IMR-90 (cell line): ENCODE data around the gene CSGALNACT2. TPM values are rescaled to one million over a fixed set of nuclear protein-coding genes. Genes with fewer than 3 reads are reported as not detected.
"Not testable (repeated sequence)": the region's sequence is repeated elsewhere in the genome, so short reads cannot be mapped to it uniquely, and the experiment has no call there.

ENCODE experiments used
- ATAC-seq: fragments of 200-7000 bp; cut with Tn5 transposase; 2 replicates; pipeline ENCODE4 v1.9.1; 2020; ENCODE audit warnings: low read depth, mild to moderate bottlenecking, moderate library complexity
- BruUV-seq: library from RNA; stranded (reverse); fragments of 400-500 nt; replicated peaks from 2 replicates; lab custom pipeline; 2021; lab: Mats Ljungman, UMichigan
- CTCF ChIA-PET: fragments of 300-600 bp; formaldehyde crosslinking; extraction: SDS; loops from one replicate; lab custom pipeline; 2021; ENCODE audit warnings: antibody characterized with exemption; lab: Yijun Ruan, JAX
- POLR2A ChIA-PET: fragments of 300-600 bp; sonication (Branson Sonifier 250); formaldehyde crosslinking; loops from one replicate; lab custom pipeline; 2022; ENCODE audit warnings: antibody characterized with exemption; ENCODE audit not compliant: unreplicated experiment; lab: Charles Lee
- DNase-seq: peaks from one replicate; pipeline ENCODE4 v3.0.0; 2013
- H2AFZ ChIP-seq: replicated peaks from 2 replicates; pipeline ENCODE3; 2013; ENCODE audit warnings: low read length, mild to moderate bottlenecking; ENCODE audit not compliant: poor library complexity
- H2AK5ac ChIP-seq: 2 replicates; pipeline ENCODE4 v1.6.1; 2013; ENCODE audit warnings: low read depth, low read length, inconsistent platforms
- H2AK9ac ChIP-seq: replicated peaks from 2 replicates; pipeline ENCODE3; 2013; ENCODE audit warnings: mild to moderate bottlenecking, low read depth, low read length, moderate library complexity; ENCODE audit not compliant: poor library complexity
- H2BK120ac ChIP-seq: 2 replicates; pipeline ENCODE4 v1.6.1; 2013; ENCODE audit warnings: low read depth, low read length, inconsistent platforms
- H2BK15ac ChIP-seq: 3 replicates; pipeline ENCODE4 v1.6.1; 2013; ENCODE audit warnings: low read depth, low read length, inconsistent platforms
- H2BK20ac ChIP-seq: 2 replicates; pipeline ENCODE4 v1.6.1; 2013; ENCODE audit warnings: low read depth, mild to moderate bottlenecking, inconsistent platforms, low read length, moderate library complexity
- H2BK5ac ChIP-seq: 2 replicates; pipeline ENCODE4 v1.6.1; 2013; ENCODE audit warnings: mild to moderate bottlenecking, low read depth, low read length, inconsistent platforms; ENCODE audit not compliant: poor library complexity, severe bottlenecking
- H3K14ac ChIP-seq: replicated peaks from 2 replicates; pipeline ENCODE4 v1.6.1; 2013; ENCODE audit warnings: low read depth, low read length, inconsistent platforms
- H3K18ac ChIP-seq: 2 replicates; pipeline ENCODE4 v1.6.1; 2013; ENCODE audit warnings: low read depth, low read length, control low read depth
- H3K23ac ChIP-seq: 2 replicates; pipeline ENCODE4 v1.6.1; 2013; ENCODE audit warnings: low read depth, low read length, inconsistent platforms
- H3K27ac ChIP-seq: 2 replicates; pipeline ENCODE4 v1.5.1; 2013; ENCODE audit warnings: mild to moderate bottlenecking, control low read depth, low read length; ENCODE audit not compliant: insufficient read depth
- H3K27me3 ChIP-seq: 2 replicates; pipeline ENCODE4 v1.6.1; 2013; ENCODE audit warnings: low read length; ENCODE audit not compliant: control insufficient read depth, insufficient read depth
- H3K36me3 ChIP-seq: 2 replicates; pipeline ENCODE4 v1.6.1; 2013; ENCODE audit warnings: low read length, mixed read lengths; ENCODE audit not compliant: control insufficient read depth, insufficient read depth
- H3K4ac ChIP-seq: 2 replicates; pipeline ENCODE4 v1.6.1; 2013; ENCODE audit warnings: low read depth, low read length, inconsistent platforms
- H3K4me1 ChIP-seq: 2 replicates; pipeline ENCODE4 v1.6.1; 2013; ENCODE audit warnings: low read length, mixed read lengths; ENCODE audit not compliant: control insufficient read depth, insufficient read depth
- H3K4me2 ChIP-seq: 2 replicates; pipeline ENCODE4 v1.6.1; 2013; ENCODE audit warnings: low read depth, mild to moderate bottlenecking, control low read depth, low read length, moderate library complexity
- H3K4me3 ChIP-seq: 2 replicates; pipeline ENCODE4 v1.5.1; 2013; ENCODE audit warnings: low read depth, mild to moderate bottlenecking, control low read depth, low read length, moderate library complexity; ENCODE audit not compliant: insufficient read depth
- H3K56ac ChIP-seq: 2 replicates; pipeline ENCODE4 v1.6.1; 2013; ENCODE audit warnings: low read length, inconsistent platforms; ENCODE audit not compliant: insufficient read depth; ENCODE audit errors: extremely low read depth
- H3K79me1 ChIP-seq, 2 experiments: 2 replicates each; pipeline ENCODE4 v1.6.1; 2013; ENCODE audit warnings: low read length in 2 of 2, inconsistent platforms in 1 of 2, low read depth in 1 of 2
- H3K9ac ChIP-seq: 2 replicates; pipeline ENCODE4 v1.6.1; 2013; ENCODE audit warnings: low read depth, low read length, control low read depth
- H3K9me1 ChIP-seq: 2 replicates; pipeline ENCODE4 v1.6.1; 2013; ENCODE audit warnings: low read length, inconsistent platforms; ENCODE audit not compliant: insufficient read depth
- H3K9me3 ChIP-seq: 2 replicates; pipeline ENCODE4 v1.6.1; 2013; ENCODE audit warnings: low read length; ENCODE audit not compliant: control insufficient read depth, insufficient read depth
- H4K20me1 ChIP-seq: 2 replicates; pipeline ENCODE4 v1.6.1; 2013; ENCODE audit warnings: low read length, inconsistent platforms; ENCODE audit not compliant: insufficient read depth
- H4K5ac ChIP-seq: 2 replicates; pipeline ENCODE4 v1.6.1; 2013; ENCODE audit warnings: mild to moderate bottlenecking, low read depth, low read length, control low read depth
- H4K8ac ChIP-seq, 2 experiments: 2 replicates each; pipeline ENCODE4 v1.6.1; 2013; ENCODE audit warnings: low read depth in 2 of 2, low read length in 2 of 2, control low read depth in 1 of 2, inconsistent platforms in 1 of 2
- H4K91ac ChIP-seq: 2 replicates; pipeline ENCODE4 v1.6.1; 2013; ENCODE audit warnings: low read depth, low read length, inconsistent platforms; ENCODE audit not compliant: insufficient read depth
- WGBS, 2 experiments: methylation state at CpG; one replicate each; pipeline versions ENCODE4 v1.1.5 to v1.1.7; 2013; ENCODE audit warnings: missing lambda C conversion rate in 2 of 2; ENCODE audit not compliant: insufficient read length in 1 of 2; ENCODE audit errors: extremely low coverage in 2 of 2; 5-methylcytosine and 5-hydroxymethylcytosine counted together
- dilution Hi-C: fragments of 300-500 bp; cut with HindIII; formaldehyde crosslinking; loops from one replicate; pipeline ENCODE4 v1.14.3; 2018; ENCODE audit warnings: low sequenced_read_pairs; ENCODE audit not compliant: unreplicated experiment
- in situ Hi-C: fragments of 300-500 bp; cut with MboI; formaldehyde crosslinking; loops from 3 replicates; pipeline ENCODE4 v1.14.3; 2019; ENCODE audit warnings: low sequenced_read_pairs, inconsistent platforms, mixed read lengths
- intact Hi-C: fragments of 100-400 bp; cut with micrococcal nuclease; formaldehyde crosslinking; loops from 2 replicates; pipeline ENCODE4 v1.10.0; 2022
- polyA plus RNA-seq, 3 experiments: library from polyadenylated mRNA; depleted of rRNA; stranded (reverse); fragments of >200 nt; gene quantifications; 2 replicates each; pipeline ENCODE4 v1.2.3, GENCODE V29; 2012; ENCODE audit warnings: low replicate concordance in 1 of 3
- total RNA-seq: library from RNA; depleted of rRNA; stranded (reverse); fragments of >200 nt; gene quantifications from 2 replicates; pipeline ENCODE4 v1.2.3, GENCODE V29; 2012

The CSGALNACT2 gene
- total and polyA plus RNA-seq, 2 of the 4 experiments (the other 2 are of a cell fraction), result 6.5 to 13.1 TPM

- H3K18ac ChIP-seq, H3K4me2 ChIP-seq, H2AK9ac ChIP-seq, H3K56ac ChIP-seq, CTCF ChIA-PET, H4K8ac ChIP-seq, DNase-seq, H3K27ac ChIP-seq, H3K4ac ChIP-seq, H2BK120ac ChIP-seq, H2BK5ac ChIP-seq, dilution Hi-C loops, H3K4me3 ChIP-seq, H2AK5ac ChIP-seq, BruUV-seq, H2BK20ac ChIP-seq, POLR2A ChIA-PET, H3K9me1 ChIP-seq, H2BK15ac ChIP-seq, H4K5ac ChIP-seq, in situ Hi-C loops, H2AFZ ChIP-seq, H3K4me1 ChIP-seq, H3K36me3 ChIP-seq, H3K79me1 ChIP-seq, H3K14ac ChIP-seq, ATAC-seq, H3K23ac ChIP-seq, H3K9me3 ChIP-seq, H4K91ac ChIP-seq, intact Hi-C loops, H3K9ac ChIP-seq, H4K20me1 ChIP-seq: not testable (repeated sequence)
- no CpG with 5 or more reads among the region's 6 CpGs for WGBS, 2 experiments
- H3K27me3 ChIP-seq, result peaks cover 48% of the 10 kb centered on the region
Observed at GRCh38 chr10:43099339-43099738, 38.9 kb upstream of the CSGALNACT2 start.
